Dedifferentiated amniotic fluid mesenchymal stem cell (primary cell): Measurements from ENCODE around the gene PJA1.

ENCODE experiments used
- DNase-seq: peaks from one replicate; pipeline ENCODE4 v3.0.0-alpha.2; 2016; ENCODE audit errors: extremely low spot score

The PJA1 gene

DNA sequence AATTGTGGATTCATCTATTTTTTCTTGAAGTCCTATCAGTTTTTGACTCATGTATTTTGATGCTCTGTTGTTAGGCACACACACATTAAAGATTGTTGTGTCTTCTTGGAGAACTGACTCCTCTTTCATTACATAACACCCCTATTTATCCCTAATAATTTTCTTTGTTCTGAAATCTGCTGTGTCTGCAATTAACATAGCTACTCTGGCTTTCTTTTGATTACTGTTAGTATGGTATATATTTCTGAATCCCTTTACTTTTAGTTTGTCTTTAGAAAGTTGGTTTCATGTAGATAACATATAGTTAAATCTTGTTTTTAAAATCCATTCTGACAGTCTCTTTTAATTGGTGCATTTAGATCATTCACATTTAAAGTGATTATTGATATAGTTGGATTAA is 5.1 kb upstream of the PJA1 start:
- DNase-seq = no peak

DNA sequence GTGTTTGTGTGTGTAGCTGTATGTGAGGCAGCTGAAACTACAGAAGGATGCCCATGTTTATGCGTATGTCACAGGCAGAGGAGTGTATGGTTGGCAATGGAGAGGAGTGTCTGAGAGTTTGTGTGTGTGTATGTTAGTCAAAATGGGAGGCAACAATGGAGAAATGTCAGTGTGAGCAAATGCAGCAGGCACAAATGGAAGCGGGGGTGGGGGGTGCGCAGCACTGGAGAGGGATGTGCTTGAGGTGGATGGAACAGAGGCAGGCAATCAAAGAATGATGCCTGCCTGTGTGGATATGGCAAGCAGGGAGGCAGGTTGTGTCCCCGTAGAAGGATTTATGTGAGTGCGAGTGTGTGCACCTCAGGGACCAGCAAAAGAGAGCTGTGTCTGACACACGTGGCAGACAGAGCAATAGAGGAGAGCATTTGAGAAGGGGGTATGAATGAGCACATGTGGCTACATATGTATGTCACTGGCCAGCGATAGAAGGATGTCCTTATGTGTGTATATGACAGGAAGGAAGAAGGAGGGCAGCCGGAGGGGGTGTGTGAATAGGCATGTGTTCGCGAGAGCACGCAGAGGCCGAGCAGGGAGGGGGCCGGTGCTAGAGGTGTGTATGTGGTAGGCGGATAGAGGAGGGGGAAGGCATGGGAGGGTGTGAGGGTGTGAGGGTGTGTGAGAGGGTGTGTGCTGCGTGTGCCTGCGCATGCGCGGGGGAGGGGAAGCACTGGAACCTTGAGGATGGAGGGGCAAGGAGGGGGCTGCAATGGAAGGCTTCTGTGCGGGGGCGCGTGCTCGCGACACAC is 1.1 kb downstream of the PJA1 start:
- no peak for DNase-seq

DNA sequence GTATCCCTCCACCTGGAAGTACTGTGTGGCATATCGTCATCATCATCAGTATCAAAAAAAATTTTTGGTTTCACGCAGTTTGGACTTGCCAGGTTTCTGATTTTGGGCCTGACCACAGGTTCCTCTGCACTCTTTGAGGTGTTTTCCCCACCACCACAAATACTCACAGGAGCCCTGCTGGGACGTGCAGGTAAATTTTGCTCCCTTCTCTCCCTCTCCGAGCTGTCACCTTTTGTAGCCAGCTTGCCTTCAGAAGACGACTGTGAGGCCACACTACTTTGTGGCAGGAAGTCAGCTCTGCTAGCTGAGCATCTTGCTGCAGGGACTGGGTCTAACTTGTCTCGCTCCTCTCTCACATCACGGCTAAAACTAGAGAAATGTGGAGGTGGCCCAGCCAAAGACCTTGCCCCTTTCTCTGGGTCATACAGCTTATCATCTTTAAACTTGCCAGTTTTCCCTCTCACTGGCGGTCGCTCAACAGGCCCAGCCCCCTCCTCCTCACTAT is 2.8 kb downstream of the PJA1 start:
- no peak for DNase-seq

DNA sequence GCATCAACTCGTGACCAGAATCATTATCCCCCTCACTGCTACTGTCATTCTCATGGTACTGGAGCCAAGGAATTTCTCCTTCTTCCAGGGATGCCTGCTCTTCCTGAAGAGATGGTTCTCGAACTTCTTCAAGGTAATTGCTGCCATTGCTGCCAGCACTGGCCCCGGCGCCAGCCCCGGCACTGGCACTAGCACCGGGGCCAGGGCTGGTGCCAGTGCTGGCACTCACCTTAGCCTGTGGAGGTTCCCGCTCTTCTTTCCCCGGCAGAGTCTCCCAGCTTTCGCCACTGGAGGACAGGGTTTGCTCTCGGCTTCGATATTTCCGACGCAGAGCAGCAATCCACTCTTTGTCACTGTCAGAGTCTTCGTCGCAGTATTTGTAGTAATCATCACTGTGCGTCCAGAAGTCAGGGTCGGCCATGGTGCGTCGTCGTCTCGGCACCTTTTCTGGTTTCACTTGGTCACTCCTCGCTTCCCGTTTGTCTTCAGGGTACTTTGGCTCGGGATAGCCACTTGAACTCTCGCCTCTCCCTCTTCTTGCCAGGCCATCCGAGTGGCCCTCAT is 3.4 kb downstream of the PJA1 start:
- DNase-seq = no peak

DNA sequence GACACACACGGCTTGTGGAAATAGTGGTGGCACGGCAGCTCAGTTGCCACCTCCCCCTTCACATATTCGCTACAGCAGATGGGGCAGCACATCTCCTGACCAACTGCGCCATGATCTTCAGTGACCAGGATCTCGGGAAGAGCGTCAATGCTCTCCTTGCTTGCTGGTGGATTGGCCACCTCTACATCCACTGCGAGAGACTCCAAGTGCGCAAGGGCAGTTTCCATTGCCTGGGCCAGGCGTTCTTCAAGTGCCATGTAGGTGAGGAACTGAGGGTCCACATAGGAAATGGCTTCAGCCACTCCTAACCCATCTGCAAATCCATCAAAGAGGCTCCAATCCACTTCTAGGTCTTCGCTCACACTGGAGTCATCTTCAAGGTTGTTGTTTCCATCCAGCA is 3.9 kb downstream of the PJA1 start:
- no peak for DNase-seq

DNA sequence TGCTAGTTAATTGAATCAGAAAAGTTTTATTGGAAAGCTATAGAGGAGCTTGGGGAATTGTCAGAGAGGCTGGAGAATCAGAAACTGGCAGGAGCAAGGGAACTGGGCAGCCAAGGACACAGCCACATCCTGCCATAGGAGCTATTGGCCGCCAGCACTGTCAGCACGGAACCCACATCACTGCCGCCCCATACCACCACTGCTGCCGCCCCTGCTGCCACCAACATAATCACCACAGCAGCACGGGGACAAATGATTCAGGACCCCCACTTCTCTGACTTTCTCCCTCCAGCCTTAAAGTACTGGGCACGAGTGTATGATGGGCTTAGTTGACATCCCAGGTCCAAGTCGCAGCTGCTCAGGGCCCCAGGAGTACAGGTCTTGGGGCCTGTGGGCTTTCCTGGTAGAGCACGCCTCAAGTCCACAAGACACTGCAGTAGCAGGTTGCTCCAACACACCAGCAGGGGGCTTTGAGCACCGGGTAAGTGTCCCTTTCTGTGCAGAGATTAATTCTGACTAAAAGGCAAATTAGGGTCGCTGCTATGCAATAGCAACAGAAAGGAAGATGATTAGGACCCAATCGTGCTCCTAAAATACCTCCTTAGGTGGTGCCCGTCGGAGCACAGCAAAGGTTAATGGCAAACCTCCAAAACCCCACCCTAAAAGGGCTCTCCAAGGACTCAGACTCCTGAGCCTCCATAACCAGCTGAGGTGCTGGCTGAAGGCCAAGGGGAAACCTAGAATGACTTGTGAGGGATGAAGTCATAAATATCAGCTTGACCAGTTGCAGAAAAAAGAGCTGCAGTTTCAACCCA is 6.9 kb downstream of the PJA1 start:
- DNase-seq = no peak

DNA sequence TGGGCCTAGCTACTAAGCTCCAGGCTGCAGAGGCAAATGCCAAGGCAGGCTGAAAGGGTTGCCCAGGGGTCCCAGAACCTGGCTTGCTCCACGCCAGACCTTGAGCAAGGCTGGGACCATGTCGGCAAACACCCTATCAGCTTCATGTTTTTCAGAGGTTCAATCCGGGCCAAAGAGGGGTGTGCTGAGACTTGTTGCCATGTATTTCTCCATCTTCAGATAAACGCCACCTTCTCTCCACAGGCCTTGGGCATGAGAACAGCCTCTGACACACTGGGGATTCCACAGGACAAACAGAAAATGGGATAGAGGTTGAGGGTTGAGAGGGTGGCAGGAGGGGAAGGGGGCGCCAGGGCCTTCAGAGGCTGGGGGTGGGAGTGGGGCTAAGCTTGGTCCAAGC is 8.6 kb downstream of the PJA1 start:
- no peak for DNase-seq

DNA sequence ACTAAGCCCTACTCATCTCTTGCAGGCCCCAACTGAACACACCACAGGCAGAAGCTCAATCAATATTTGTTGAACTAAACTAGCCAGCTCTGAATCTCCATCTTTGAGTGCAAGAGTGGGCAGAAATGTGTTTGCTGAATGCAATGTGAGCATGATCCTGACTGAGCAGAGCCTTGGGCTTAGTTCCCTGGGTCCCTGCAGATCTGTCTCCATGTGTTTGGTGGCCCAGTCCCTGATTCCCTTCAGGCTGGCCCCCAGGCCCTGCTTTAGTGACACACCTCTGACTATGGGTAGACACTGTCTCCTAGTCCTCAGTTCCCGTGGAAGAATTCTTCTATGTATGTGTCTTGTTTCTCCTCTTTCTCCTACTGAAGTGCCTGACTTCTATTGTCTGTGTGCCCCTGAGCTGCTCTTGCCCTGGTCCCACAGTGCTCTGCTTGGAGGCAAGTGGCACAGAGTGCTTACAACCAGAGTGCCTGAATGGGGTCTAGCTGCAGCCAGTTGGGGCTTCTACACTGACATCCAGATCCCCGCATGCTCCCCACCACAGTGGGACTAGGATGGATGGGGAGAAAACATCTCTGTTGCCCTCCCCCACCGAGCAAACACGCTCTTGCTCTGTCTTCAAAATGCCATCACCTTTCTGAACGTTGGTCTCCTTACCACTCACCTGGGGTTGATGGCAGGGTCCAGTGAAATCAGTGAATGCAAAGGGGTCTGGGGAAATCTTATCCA is 9.3 kb downstream of the PJA1 start:
- no peak for DNase-seq

DNA sequence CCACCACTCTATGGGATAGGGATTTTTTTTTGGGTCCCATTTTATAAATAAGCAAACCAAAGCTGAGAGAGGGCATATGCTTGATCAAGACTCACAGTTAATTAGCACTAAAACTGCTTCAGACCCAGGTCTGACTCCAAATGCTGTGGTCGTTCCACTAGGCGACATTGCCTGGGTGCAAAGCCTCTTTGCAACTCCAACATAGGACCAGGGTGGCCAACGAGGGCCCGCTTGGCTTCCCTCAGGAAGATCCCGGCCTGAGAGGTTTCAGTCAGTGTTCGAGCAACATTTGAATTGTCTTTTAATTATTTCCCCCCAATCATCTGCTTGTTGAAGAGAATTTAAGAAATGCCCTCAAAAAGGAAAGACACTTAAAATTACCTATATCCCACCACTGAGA is 11.2 kb downstream of the PJA1 start:
- no peak for DNase-seq

DNA sequence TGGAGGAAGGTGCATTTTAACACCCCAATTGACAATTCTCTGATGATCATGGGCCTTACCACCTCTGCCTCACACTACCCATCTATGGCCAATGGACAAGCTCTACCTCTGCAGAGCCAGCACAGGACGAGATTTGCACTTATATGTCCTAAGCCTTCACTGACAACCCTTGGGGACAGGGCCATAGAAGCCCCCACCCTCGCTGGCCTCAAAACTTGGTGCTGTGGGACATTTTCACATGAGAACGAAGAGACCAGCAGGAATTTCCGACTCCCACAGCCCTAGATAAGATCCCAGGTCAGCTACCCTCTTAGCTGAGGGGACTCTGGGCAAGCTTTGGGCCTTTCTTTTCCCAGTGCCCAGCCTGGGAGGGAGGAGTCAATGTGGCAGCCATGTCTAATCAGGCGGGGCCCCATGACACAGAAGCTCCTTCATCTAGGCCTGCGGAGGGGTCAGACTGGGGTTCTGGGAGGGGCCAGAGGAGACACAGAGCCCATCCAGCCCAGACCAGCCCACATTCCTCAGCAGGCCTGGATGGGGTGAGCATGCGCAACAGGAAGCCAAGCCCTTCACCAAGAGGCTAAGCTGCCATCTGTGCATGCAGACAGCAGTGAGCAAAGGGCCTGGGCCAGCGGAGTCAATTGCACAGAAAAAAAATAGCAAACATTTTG is 12.1 kb downstream of the PJA1 start:
- DNase-seq = no peak

DNA sequence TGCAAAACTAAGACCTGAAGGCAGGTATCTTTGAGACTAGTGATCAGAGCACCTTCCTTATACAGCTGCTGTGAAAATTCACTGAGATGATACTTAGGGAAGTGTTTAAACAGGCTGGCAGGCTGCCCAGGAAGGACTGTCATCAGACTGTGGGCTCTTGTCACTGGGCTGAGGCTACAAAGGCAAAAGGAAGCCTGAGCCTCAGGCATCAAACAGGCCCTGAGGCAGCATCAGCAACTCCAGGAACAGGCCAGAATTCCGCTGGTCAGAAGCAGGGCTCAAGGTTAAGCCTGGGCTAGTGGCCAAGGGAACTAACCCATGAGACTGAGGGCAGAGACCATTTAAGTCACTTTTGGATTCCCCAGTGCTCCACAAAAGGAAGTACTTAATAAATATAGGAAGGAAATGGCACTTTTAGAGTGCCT is 12.8 kb downstream of the PJA1 start:
- DNase-seq = no peak

DNA sequence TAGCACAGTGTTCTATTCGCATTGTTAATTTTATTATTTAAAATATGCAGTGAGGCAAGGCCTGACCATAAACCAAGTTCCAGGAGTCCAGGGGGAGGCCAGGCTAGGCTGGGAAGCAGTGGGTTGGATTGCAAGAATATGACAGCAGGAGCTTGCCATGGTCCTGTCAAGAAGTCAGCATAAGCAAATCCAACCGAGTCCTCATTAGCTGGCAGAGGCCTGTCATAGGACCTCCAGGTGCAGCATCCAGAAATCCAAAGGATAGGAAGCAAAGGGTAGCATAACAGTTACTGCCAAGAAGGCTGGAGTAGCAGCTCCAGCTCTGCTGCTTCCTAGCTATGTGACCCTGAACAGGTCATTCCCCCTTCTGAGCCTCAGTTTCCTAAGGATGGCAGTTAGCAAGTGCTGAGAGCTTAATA is 13.4 kb downstream of the PJA1 start:
- no peak for DNase-seq

DNA sequence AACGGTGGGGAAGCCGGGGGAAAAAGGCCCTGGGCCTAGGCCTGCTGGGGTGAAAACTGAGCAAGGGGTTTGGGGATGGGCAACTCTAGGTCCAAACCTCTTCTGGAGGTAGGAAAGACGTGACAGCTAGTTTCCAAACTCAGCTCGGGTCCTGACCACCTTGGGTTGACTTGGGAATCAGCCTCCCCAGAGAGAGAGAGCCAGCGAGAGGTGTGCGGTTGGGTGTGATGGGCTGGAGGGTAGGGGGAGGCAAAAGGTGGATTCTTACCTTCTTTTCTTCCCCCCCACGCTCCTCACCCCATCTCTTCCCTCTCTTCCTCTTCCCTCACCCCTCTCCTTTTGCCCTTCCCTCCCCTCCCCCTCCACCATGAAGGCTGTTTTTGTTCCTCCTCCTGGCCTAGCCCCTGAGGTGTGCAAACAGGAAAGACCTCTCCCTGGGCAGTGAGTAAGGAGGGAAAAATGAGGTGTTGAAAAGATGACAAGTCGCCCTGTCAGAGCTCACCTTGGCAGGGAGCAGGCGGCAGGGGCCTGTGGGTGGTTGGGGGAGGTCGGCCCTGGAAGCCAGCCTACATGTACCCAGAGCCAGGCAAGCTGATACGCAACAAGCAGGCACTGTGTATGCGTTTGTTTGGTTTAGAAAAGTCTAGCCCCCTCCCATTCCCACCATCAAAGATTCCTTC is 14.8 kb downstream of the PJA1 start:
- no peak for DNase-seq

DNA sequence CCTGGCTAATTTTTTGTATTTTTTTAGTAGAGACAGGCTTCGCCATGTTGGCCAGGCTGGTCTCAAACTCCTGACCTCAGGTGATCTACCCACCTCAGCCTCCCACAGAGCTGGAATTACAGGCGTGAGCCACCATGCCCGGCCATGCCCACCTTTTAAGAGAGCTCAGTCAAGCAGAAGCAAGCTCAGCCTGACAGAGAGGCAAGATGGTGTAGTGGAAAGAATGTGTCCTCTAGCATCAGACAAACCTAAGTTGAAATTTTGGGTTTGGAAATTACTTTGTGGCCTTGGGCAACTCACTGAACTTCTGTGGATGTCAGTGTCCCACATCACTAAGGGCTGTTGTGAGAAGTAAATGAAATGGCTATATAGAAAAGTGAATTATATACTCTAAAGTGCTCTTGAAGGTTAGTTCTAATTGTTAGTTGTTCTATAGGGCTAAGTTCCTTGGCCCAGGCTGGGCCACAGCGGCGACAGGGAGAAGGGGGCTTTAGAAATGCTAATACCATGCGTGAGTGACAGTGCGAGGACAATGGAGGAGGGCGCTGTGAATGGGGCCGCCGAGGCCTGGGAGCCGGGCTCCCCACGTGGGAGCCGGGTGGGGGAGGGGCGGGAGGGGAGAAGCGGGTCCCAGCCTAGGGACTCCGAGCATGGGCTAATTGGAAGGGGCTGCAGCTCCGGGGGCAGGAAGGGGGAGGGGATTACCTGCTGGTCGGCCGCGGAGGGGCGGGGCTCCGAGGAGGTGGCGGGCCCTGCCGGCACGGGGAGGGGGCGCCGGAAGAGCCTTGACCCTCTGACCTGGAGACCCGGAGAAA is 15.6 kb downstream of the PJA1 start:
- no peak for DNase-seq

DNA sequence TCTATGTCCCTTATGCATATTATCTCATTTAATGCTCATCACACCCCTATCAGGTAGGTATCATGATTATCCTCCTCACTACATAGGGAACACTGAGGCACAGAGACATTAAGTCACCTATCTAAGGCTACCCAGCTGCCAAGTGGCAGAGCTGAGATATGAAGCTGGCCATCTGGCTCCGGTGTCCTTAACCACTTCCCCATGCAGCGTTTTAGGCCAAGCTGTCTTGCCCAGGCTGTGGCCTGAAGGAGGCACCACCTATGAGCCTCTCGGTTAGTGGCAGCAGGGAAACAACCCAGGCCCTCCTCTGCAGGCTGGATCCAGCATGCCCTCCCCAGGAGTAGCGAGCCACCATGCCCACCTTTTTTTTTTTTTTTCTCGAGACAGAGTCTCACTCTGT is 16.3 kb downstream of the PJA1 start:
- DNase-seq = no peak

DNA sequence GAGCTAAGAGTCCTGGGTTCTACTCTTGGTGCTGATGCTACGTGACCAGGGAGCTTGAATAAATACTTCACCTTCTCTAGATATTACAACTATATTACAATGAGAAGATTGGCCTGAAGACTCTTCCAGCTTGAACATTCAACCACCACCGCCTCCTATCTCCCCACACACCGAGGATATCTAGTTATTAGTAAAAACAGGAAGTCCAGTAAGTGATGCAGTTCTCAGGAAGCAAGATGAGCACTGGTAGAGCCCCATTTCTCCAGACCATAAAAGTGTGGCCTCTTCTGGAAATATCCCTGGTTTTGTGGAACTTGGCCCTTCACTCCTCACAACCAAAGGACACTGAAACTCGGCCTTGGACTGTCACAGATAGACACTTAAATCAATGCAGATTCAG is 18.5 kb downstream of the PJA1 start:
- DNase-seq = no peak

DNA sequence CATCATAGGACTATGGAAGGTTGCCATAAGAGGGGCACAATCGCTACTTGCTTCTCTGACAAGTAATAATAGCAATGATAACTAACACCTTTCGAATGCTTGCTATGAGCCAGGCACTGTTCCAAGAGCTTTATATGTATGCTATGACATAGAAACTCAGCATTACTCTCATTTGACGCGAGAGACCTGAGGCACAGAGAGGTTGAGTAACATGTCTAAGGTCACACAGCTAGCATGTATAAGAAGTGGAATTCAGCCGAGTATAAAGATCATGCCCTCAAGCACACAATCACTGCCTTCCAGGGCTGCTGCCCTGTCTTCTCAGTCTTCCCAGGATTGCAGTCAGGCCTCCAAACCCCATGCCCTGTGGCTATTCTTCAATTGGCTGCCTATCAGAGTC is 19.5 kb downstream of the PJA1 start:
- no peak for DNase-seq

DNA sequence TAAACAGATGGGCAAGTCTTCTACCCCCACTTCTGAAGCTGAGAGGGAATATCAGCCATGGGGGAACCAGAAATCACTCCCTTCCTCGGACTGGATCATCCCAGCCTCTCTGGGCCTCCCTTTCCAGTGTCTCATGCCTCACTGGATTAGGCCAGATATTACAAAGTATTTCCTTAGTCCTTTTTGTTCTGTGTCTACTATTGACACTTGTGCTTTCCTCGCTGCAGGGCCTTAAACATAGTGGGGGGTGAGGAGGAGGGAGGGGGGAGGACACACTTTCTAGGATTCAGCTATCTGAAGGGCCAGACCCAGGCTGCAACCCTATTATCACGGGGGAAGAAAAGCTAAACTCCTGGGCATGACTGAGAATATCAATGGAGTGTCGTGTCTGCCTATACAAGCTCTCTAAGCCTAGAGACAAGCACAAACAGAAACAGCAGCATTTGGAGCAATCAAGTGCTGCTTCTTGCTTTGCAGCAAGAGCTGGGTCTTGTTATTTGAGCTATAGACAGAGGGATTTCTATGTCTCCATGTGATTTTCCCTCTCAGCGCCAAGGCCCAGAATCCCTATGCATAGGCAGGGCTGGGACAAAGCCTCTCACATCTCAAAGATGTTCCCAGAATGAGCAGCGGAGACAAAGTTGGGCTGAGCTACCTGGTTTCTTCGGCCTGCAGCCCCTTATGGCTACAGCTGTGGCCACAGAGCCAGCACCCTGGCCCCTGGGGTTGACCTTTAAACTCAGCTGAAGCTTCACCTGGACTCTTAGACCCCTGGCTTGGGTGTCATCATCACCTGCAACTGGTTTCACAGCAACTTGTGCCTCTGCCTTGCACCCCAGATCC is 20.2 kb downstream of the PJA1 start:
- no peak for DNase-seq

DNA sequence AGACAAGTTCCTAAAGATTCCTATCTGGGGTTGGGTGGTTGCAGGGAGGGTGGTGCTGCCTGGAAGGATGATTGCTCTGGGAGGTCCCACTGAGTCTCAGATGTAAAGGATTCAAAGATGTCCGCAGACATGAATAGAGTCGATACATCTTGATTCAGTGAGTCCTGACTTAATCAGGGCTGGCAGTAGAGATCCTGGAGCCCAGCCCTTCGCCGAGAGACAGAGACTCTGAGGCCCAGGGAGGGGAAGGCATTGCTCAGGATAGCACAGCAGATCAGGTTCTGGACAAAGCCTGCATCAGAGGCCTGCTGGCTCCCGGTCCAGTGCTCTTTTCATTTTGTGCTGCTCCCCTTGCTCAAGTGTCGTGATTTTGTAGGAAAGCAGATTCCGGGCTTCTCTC is 21.7 kb downstream of the PJA1 start:
- no peak for DNase-seq
